Progenitor cell of endocrine pancreas (in vitro differentiated cells): ENCODE results near the gene ATXN1. TPM values are rescaled to one million over a fixed set of nuclear protein-coding genes. Genes with fewer than 3 reads are reported as not detected.

Source experiments
- DNase-seq: peaks from one replicate; pipeline ENCODE4 v3.0.0; 2021; ENCODE audit warnings: low spot score; ENCODE audit not compliant: unreplicated experiment
- H3K27ac Mint-ChIP-seq: 2 replicates; pipeline ENCODE4 v1.8.0; 2021; ENCODE audit warnings: mild to moderate bottlenecking, moderate library complexity, mixed read lengths
- H3K27me3 Mint-ChIP-seq: 2 replicates; pipeline ENCODE4 v1.8.0; 2021; ENCODE audit warnings: mixed read lengths
- H3K36me3 Mint-ChIP-seq: 2 replicates; pipeline ENCODE4 v1.8.0; 2022; ENCODE audit warnings: mixed read lengths; ENCODE audit not compliant: insufficient read depth
- H3K4me1 Mint-ChIP-seq: 2 replicates; pipeline ENCODE4 v1.8.0; 2021; ENCODE audit warnings: low read depth, mixed read lengths
- H3K4me3 Mint-ChIP-seq: 2 replicates; pipeline ENCODE4 v1.8.0; 2021; ENCODE audit warnings: low read depth, mild to moderate bottlenecking, moderate library complexity, mixed read lengths
- H3K9me3 Mint-ChIP-seq: 2 replicates; pipeline ENCODE4 v1.8.0; 2021; ENCODE audit warnings: low read depth, mixed read lengths
- CTCF ChIP-seq: fragments of 200-600 bp; sonication (generic); IDR thresholded peaks from one replicate; pipeline ENCODE4 v1.5.0; 2021; ENCODE audit warnings: antibody characterized with exemption, mild to moderate bottlenecking; ENCODE audit not compliant: unreplicated experiment
- total RNA-seq: library from RNA; stranded (reverse); gene quantifications from 2 replicates; pipeline ENCODE4 v1.2.1, GENCODE V29; 2021

Gene ATXN1
- total RNA-seq, 1 donor from 2014 or later, result 35.8 TPM

- no peaks in the 10 kb centered on the region for H3K9me3 Mint-ChIP-seq
- no peaks in the 10 kb centered on the region for H3K36me3 Mint-ChIP-seq
- H3K4me3 Mint-ChIP-seq, result no peak overlapping the region
- no peak for DNase-seq
- H3K4me1 Mint-ChIP-seq, result peaks cover 17% of the 10 kb centered on the region
- no peaks in the 10 kb centered on the region for H3K27me3 Mint-ChIP-seq
- no peak for TF ChIP-seq CTCF
- H3K27ac Mint-ChIP-seq, result no peak overlapping the region
Observed at GRCh38 chr6:16564436-16564835, 196.8 kb downstream of the ATXN1 start.

GRCh38 chr6:16563628-16564240 lies 197.5 kb downstream of the ATXN1 start:
- H3K36me3 Mint-ChIP-seq, result no peaks in the 10 kb centered on the region
- no peak overlapping the region for H3K4me3 Mint-ChIP-seq
- no peak overlapping the region for H3K27ac Mint-ChIP-seq
- no peaks in the 10 kb centered on the region for H3K9me3 Mint-ChIP-seq
- TF ChIP-seq CTCF, result no peak
- H3K27me3 Mint-ChIP-seq, result no peaks in the 10 kb centered on the region
- DNase-seq, result no peak
- H3K4me1 Mint-ChIP-seq, result peaks cover 14% of the 10 kb centered on the region

GRCh38 chr6:16562498-16562897 lies 198.8 kb downstream of the ATXN1 start:
- H3K4me1 Mint-ChIP-seq, result peaks cover 1% of the 10 kb centered on the region
- DNase-seq, result no peak

DNA sequence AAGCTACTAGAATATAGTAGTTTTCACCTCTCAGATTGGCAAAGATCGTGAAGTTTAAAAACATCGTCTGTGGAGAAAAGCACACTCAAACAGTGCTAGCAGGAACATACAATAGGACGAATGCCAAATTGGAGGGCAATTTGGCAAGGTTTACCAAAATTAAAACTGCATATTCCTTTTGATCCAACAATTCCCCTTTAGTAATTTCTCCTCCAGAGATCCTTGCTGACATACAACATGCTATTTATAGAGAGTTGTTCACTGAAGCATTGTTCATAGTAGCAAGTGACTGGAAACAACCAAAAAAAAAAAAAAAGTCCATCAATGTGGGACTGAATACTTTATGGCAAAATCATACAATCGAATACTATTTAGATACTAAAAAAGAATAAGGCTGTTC lies 202.2 kb downstream of the ATXN1 start:
- Mint-ChIP-seq H3K27ac (no peak overlapping the region), H3K9me3 (no peaks in the 10 kb centered on the region), H3K27me3 (no peaks in the 10 kb centered on the region), H3K4me3 (no peak overlapping the region), H3K36me3 (no peaks in the 10 kb centered on the region), H3K4me1 (no peaks in the 10 kb centered on the region)
- DNase-seq, result no peak
- no peak for TF ChIP-seq CTCF

More at GRCh38 chr6:16562498-16562897, 198.8 kb downstream of the ATXN1 start:
- TF ChIP-seq CTCF, result no peak
- Mint-ChIP-seq H3K27me3 (no peaks in the 10 kb centered on the region), H3K36me3 (no peaks in the 10 kb centered on the region), H3K4me3 (no peak overlapping the region), H3K9me3 (no peaks in the 10 kb centered on the region), H3K27ac (no peak overlapping the region)

GRCh38 chr6:16555550-16555949 lies 205.7 kb downstream of the ATXN1 start:
- Mint-ChIP-seq H3K36me3 (peaks cover 2% of the 10 kb centered on the region), H3K4me1 (no peaks in the 10 kb centered on the region), H3K27me3 (no peaks in the 10 kb centered on the region), H3K9me3 (no peaks in the 10 kb centered on the region), H3K4me3 (no peak overlapping the region), H3K27ac (no peak overlapping the region)
- no peak for DNase-seq
- TF ChIP-seq CTCF, result no peak
